ENCODE data around the gene BORCS6.

DNA sequence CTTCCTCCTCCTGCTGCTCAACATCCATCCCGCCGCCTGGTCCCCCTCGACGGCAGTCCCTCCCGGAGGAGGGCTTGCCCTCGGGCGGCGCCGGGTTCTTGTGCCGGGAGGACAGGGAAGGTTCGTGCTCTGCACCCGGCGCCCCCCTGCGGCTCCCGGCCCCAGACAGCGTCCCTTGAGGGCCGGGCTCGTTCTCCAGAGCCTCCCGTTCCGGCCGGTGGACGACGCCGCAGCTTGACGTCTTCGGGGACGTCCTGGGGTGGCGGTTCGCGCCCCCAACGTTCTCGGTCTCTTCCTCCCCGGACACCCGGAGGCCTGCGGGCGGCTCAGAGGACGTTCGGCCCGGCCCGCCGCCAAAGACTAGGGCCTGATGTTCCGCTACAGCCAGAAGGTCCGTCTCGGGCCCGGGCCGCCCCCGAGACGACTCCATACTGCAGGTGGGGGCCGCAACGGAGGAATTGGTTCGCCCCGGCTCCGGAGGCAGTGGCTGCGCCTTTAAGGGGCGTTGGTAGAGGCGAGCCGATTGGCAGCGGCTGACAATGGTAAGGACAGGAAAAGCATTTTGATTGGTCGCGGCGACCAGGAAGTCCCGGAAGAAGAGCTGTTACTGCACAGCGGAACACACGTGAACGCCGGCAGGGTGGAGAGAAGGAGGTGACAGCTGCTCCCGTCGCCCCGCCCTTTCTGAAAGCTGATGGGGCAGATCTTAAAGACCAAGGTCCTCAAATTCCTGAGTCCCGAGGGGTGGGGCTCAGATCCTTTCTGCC lies at the start of gene BORCS6:
- TF ChIP-seq, protein P1, sequence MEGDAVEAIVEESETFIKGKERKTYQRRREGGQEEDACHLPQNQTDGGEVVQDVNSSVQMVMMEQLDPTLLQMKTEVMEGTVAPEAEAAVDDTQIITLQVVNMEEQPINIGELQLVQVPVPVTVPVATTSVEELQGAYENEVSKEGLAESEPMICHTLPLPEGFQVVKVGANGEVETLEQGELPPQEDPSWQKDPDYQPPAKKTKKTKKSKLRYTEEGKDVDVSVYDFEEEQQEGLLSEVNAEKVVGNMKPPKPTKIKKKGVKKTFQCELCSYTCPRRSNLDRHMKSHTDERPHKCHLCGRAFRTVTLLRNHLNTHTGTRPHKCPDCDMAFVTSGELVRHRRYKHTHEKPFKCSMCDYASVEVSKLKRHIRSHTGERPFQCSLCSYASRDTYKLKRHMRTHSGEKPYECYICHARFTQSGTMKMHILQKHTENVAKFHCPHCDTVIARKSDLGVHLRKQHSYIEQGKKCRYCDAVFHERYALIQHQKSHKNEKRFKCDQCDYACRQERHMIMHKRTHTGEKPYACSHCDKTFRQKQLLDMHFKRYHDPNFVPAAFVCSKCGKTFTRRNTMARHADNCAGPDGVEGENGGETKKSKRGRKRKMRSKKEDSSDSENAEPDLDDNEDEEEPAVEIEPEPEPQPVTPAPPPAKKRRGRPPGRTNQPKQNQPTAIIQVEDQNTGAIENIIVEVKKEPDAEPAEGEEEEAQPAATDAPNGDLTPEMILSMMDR (IDR thresholded peaks at IDR 0.05), result no peak
- TF ChIP-seq POLR2A (IDR thresholded peaks at IDR 0.05), result peak in 3 of 4 donors; percentile 77 to 92 (median 82)

Data from esophagus squamous epithelium (tissue), 4 donors.